Activated CD8-positive, alpha-beta memory T cell treated with anti-CD3 and anti-CD28 coated beads, Interleukin-2, amount 50 U/mL, for 24 hours (primary cell): ENCODE measurements around the gene PRSS35.
"Not testable (repeated sequence)": the region's sequence is repeated elsewhere in the genome, so short reads cannot be mapped to it uniquely, and the experiment has no call there.

ENCODE experiments used
- DNase-seq: peaks from one replicate; pipeline ENCODE4 v3.0.0-alpha.2; 2020; ENCODE audit errors: extremely low read depth

The PRSS35 gene

DNA sequence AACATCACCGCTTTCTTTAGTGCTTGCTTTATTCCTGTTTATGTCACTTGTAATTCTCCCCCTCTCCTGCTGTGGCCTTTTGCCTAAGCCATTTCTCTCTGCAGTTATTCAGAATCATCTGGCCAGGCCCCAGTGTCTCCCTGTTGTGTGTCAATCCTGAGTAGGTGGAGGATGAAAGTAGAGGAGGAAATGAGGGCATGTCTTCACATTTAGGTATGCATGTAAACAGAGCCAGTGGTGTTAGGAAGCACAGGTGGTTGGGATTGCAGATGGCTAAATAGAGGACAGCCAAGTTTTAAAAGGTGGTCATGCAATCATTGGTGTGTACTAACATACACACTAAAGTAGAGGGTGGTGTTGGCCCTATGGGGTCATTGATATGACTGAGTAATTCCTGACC is 5.2 kb downstream of the PRSS35 start:
- DNase-seq = no peak

DNA sequence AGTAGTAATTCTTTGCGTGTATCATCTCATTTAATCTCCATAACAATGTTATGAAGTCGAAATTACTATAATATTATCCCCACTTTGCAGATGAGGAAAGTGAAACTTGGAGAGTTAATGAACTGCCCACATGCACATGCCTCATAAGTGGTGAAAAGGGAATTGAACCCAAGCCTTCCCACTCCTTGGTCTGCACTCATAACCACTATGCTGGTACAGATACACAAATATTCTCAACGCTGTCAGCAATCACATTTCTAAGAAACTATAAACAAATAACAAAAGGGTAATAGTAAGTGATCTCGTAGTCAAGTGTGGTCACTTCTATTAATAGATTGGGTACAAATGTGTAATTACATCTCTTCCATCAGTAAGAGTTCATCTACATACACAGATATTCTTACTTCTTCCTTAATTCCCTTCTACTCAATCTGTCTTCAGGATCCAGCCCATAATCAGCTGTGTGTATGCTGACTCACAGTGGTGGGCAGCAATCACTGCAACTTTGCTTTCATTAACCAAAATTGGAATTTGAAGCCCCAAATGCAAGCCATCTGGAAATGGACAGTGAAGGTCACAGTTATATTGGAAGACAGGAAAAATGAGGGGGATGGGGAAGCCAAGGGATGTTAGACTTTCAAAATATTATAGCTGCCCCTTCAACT is 6.6 kb downstream of the PRSS35 start:
- DNase-seq = no peak

DNA sequence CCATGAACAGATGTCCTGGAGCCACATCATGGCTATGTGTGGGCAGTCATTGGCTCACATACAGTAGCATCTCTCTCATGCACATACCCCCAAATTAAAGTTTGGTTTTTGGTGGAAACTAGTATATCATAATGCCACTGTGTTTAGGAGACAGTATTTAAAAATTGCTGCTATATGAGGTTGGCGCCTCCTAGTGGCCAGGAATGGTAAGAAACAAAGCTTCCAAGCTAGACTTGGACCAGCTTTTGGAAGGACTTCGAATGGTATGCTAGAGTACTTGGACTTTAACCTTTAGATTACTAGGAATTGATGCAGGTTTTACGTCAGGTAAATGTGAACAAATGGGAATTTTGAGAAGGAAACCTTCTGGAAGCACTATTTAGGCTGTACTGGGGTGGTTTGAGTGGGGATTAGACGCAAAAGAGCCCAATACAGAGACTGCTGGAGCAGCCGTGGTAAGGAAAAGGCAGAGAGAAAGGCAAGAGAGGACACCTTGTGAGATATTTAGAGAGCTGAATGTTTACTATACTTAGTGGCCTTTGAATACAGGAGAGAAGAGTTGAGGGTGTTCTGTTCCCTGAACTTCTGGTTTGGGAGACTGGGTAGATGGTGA is 23.8 kb downstream of the PRSS35 start:
- DNase-seq = no peak

DNA sequence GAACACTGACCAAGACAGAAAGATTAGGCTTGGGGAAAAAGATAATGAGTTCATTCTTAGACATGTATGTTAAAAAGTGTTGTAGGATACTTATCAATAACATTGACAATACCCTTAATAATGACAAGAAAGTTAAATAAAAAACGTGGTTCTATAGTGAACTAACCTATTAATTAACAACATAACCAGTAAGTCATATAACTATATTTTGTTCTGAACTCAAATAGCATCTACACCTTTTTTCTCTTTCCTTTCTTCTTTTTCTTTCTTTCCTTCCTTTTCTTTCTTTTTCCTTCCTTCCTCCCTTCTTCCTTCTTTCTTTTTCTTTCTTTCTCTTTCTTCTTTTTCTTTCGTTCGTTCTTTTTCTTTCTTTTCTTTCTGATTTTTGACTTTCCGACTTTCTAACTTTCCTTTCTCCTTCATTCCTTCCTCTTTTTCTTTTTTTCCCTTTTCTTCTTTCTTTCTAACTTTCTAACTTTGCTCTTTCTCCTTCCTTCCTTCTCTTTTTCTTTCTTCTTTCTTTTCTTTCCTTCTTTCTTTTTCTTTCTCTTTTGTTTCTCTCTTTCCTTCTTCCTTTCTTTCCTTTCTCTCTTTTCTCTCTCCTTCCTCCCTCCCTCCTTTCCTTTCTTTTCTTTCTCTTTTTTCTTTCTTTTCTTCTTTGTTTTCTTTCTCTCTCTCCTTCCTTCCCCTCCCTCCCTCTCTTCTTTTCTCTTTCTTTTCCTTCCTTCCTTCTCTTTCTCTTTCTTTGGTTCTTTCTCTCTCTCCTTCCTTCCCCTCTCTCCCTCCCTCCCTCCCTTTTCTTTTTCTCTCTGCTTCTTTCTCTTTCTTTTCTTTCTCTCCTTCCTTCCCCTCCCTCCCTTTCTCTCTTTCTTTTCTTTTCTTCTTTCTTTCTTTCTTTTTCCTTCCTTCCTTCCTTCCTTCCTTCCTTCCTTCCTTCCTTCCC is 24.6 kb downstream of the PRSS35 start:
- DNase-seq = no peak

DNA sequence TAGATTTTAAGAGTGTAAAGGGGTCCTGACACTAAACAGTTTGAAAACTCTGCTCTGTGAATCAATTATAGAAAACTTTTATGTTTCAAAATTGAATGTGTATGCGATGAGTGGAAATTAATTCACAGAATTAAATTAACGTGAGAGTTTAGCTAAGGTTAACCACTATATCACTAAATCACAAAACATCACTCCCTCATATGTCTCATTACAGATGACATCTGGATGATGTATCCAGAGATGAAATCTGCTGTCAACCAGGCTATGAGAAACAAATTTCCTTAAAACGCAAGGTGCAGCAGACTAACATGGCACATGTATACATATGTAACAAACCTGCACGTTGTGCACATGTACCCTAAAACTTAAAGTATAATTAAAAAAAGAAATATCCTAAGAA is 27.3 kb downstream of the PRSS35 start:
- DNase-seq = no peak

DNA sequence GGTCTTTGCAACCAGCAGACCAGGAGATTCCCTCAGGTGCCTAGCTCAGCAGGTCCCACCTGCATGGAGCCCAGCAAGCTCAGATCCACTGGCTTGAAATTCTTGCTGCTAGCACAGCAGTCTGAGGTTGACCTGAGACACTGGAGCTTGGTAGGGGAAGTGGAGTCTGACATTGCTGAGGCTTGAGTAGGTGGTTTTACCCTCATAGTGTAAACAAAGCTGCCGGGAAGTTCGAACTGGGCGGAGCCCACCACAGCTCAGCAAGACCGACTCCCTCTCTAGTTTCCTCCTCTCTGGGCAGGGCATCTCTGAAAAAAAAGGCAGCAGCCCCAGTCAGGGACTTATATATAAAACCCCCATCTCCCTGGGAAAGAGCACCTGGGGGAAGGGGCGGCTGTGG is 34.3 kb downstream of the PRSS35 start:
- DNase-seq = no peak

DNA sequence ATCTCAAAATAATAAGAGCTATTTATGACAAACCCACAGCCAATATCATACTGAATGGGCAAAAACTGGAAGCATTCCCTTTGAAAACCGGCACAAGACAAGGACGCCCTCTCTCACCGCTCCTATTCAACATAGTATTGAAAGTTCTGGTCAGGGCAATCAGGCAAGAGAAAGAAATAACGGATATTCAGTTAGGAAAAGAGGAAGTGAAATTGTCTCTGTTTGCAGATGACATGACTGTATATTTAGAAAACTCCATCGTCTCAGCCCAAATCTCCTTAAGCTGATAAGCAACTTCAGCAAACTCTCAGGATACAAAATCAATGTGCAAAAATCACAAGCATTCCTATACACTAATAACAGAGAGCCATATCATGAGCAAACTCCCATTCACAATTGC is 38.1 kb downstream of the PRSS35 start:
- DNase-seq = not testable (repeated sequence)

DNA sequence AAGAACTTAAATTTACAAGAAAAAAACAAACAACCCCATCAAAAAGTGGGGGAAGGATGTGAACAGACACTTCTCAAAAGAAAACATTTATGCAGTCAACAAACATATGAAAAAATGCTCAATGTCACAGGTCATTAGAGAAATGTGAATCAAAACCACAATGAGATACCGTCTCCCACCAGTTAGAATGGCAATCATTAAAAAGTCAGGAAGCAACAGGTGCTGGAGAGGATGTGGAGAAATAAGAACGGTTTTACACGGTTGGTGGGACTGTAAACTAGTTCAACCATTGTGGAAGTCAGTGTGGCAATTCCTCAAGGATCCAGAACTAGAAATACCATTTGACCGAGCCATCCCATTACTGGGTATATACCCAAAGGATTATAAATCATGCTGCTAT is 39.4 kb downstream of the PRSS35 start:
- not testable (repeated sequence) for DNase-seq

DNA sequence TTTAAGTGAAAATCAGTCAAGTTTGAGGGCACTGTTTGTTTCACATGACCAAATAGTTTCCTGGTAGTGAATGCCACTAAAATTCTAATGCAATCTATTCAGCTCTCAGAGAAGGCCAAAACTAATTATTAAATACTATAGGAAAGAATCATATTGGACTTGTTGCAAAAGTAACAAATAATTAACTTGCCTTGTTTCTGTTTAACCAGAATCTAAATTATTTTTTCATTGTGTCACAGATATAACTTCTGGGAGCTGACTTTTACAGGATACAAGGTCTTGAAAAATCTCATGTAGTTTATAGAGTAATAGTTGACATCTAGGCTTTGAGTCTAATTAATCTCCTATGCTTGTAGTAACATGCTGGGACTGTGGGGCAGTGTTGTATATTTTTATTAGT is 44.5 kb downstream of the PRSS35 start:
- no peak for DNase-seq

DNA sequence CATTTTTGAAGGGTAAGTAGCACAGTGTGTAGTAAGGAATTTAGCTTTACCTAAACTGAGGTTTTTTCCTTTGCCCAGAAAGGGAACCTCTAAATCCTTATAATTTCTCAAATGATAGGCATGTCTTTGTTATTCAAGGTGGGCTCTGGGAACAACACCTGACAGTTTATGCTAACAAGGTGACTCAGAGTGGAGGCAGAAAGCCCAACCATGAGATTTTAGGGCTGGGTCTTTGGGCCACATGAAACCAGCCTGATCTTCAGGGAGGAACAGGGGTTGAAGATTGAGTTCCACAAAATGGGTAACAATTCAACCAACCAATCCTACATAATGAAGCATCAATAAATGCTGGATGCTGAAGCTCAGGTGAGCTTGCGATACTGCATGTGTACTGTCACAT is 46.6 kb downstream of the PRSS35 start:
- DNase-seq = no peak

DNA sequence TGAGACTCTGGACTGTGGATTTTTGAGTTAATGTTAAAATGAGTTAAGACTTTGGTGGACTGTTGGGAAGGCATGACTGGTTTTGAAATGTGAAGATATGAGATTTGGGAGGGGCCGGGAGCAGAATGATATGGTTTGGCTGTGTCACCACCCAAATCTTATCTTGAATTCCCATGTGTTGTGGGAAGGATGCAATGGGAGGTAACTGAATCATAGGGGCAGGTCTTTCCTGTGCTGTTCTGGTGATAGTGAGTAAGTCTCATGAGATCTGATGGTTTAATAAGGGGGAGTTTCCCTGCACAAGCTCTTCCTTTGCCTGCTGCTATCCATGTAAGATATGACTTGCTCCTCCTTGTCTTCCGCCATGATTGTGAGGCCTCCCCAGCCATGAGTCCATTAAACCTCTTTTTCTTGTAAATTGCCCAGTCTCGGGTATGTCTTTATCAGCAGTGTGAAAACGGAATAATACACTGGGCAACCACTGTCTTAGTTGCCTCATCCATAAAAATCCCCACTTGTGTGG is 59.4 kb downstream of the PRSS35 start:
- DNase-seq = not testable (repeated sequence)

DNA sequence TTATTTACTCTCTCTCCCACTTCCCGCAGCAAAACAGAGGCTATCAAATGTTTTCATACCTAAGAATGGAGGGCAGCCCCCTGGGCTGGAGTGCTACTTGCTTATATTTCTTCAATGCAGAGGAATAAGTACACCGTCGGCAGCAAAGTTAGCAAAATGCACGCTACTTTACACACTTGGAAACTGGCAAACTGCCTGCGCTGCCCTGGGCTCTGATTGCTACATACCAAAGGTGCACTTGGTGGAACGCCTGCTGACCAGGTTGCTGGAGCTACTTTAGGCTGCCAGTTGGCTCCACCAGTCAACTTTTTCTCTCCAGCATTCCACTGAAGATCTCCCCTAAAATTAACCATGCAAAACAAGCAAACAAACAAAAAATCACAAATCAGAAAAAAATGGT is 62.4 kb downstream of the PRSS35 start:
- DNase-seq = no peak
